Loucy (cell line): ENCODE measurements around the gene SHC3.

Source experiments
- CTCF ChIP-seq: fragments of 200-600 bp; sonication (generic); conservative IDR thresholded peaks from 2 replicates; pipeline ENCODE4 v1.5.1; 2014; ENCODE audit warnings: mild to moderate bottlenecking, antibody characterized with exemption, low read length
- EZH2phosphoT487 ChIP-seq: fragments of 200-600 bp; IDR thresholded peaks from 2 replicates; pipeline ENCODE4 v1.6.1; 2018; ENCODE audit warnings: antibody characterized with exemption, mild to moderate bottlenecking, moderate library complexity, borderline replicate concordance

GRCh38 chr9:89120704-89121103 lies 57.9 kb downstream of the SHC3 start:
- TF ChIP-seq CTCF (no peak), EZH2phosphoT487 (no peak)
